Nephron progenitor cell (in vitro differentiated cells): ENCODE data around the gene CCNI2.

Experiments used
- DNase-seq: peaks from one replicate; pipeline ENCODE4 v3.0.0; 2021
- H3K27ac Mint-ChIP-seq: 2 replicates; pipeline ENCODE4 v1.8.0; 2021; ENCODE audit warnings: mild to moderate bottlenecking, moderate library complexity, mixed read lengths
- H3K27me3 Mint-ChIP-seq: 2 replicates; pipeline ENCODE4 v1.8.0; 2021; ENCODE audit warnings: mild to moderate bottlenecking, low read depth, mixed read lengths; ENCODE audit not compliant: poor library complexity
- H3K36me3 Mint-ChIP-seq: 2 replicates; pipeline ENCODE4 v1.8.0; 2021; ENCODE audit warnings: low read depth, mixed read lengths
- H3K4me1 Mint-ChIP-seq: 2 replicates; pipeline ENCODE4 v1.8.0; 2021; ENCODE audit warnings: mixed read lengths
- H3K4me3 Mint-ChIP-seq: 2 replicates; pipeline ENCODE4 v1.8.0; 2021; ENCODE audit warnings: mild to moderate bottlenecking, moderate library complexity, mixed read lengths
- H3K9me3 Mint-ChIP-seq: 2 replicates; pipeline ENCODE4 v1.8.0; 2021; ENCODE audit warnings: mild to moderate bottlenecking, moderate library complexity, mixed read lengths
- CTCF ChIP-seq: fragments of 200-600 bp; sonication (generic); IDR thresholded peaks from 2 replicates; pipeline ENCODE4 v1.5.0; 2021; ENCODE audit warnings: antibody characterized with exemption

Gene CCNI2

GRCh38 chr5:132751971-132752580 is 4.8 kb downstream of the CCNI2 start:
- Mint-ChIP-seq H3K9me3 (no peaks in the 10 kb centered on the region), H3K4me1 (peaks cover 14% of the 10 kb centered on the region), H3K4me3 (no peak overlapping the region), H3K27ac (no peak overlapping the region), H3K36me3 (no peaks in the 10 kb centered on the region), H3K27me3 (peaks cover 66% of the 10 kb centered on the region)
- no peak for TF ChIP-seq CTCF
- no peak for DNase-seq

GRCh38 chr5:132752581-132753125 is 5.4 kb downstream of the CCNI2 start:
- H3K9me3 Mint-ChIP-seq, result no peaks in the 10 kb centered on the region
- no peak for TF ChIP-seq CTCF
- peaks cover 61% of the 10 kb centered on the region for H3K27me3 Mint-ChIP-seq
- no peaks in the 10 kb centered on the region for H3K36me3 Mint-ChIP-seq
- peaks cover 14% of the 10 kb centered on the region for H3K4me1 Mint-ChIP-seq
- no peak overlapping the region for H3K27ac Mint-ChIP-seq
- no peak overlapping the region for H3K4me3 Mint-ChIP-seq
- DNase-seq, result no peak

GRCh38 chr5:132753135-132753987 is 6.1 kb downstream of the CCNI2 start:
- Mint-ChIP-seq H3K9me3 (no peaks in the 10 kb centered on the region), H3K36me3 (no peaks in the 10 kb centered on the region), H3K27ac (no peak overlapping the region), H3K27me3 (peaks cover 54% of the 10 kb centered on the region), H3K4me3 (no peak overlapping the region), H3K4me1 (peaks cover 14% of the 10 kb centered on the region)
- TF ChIP-seq CTCF, result no peak
- no peak for DNase-seq

- TF ChIP-seq CTCF, result no peak
- Mint-ChIP-seq H3K36me3 (peaks cover 6% of the 10 kb centered on the region), H3K9me3 (no peaks in the 10 kb centered on the region), H3K27ac (no peak overlapping the region), H3K4me1 (peaks cover 14% of the 10 kb centered on the region), H3K4me3 (no peak overlapping the region), H3K27me3 (peaks cover 47% of the 10 kb centered on the region)
- DNase-seq, result no peak
Measured at GRCh38 chr5:132754111-132754510, 6.9 kb downstream of the CCNI2 start.

- H3K27ac Mint-ChIP-seq, result no peak overlapping the region
- H3K4me3 Mint-ChIP-seq, result no peak overlapping the region
- DNase-seq, result no peak
- H3K4me1 Mint-ChIP-seq, result peaks cover 14% of the 10 kb centered on the region
- H3K27me3 Mint-ChIP-seq, result peaks cover 38% of the 10 kb centered on the region
- no peaks in the 10 kb centered on the region for H3K9me3 Mint-ChIP-seq
- H3K36me3 Mint-ChIP-seq, result peaks cover 6% of the 10 kb centered on the region
- no peak for TF ChIP-seq CTCF
Measured at GRCh38 chr5:132754947-132755346, 7.7 kb downstream of the CCNI2 start.
